ENCODE measurements around the gene PRIM2.
"Not testable (repeated sequence)": the region's sequence is repeated elsewhere in the genome, so short reads cannot be mapped to it uniquely, and the experiment has no call there.

DNA sequence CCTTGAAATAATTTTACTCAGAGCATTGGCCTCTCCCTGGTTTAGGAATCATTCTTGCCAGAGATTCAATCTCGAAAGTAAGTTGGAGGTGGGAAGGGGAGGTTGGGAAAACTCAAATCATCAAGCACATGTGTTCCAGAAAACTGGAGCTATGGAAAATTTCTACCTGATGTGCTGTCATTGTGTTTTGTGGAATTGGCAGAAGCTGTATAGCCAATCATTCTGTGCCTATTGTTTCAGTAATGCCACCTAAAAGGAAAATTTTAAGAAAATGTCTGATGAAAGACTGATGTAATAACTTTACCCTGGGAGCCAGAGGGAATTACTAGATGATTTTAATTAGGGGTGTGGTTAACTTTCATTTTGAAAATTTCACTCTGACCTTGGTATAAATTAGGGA is 187.8 kb downstream of the PRIM2 start:
- TF ChIP-seq CTCF (IDR thresholded peaks at IDR 0.05; ENCODE audit: poor library complexity, severe bottlenecking); POLR2AphosphoS5 (IDR thresholded peaks at IDR 0.05); REST (IDR thresholded peaks at IDR 0.05; ENCODE audit: borderline replicate concordance): not testable (repeated sequence)

Data from neural cell (in vitro differentiated cells).